Heart left ventricle (tissue), 13 donors: Measurements from ENCODE around the gene PSKH1.

Source experiments
- CTCF ChIP-seq, 12 donors: fragments of 200-600 bp; sonication (generic) in 4 of 12; IDR thresholded peaks; one replicate each; pipeline versions ENCODE4 v1.5.0 to v1.8.0; 2018 to 2022; ENCODE audit warnings: antibody characterized with exemption in 12 of 12, mild to moderate bottlenecking in 5 of 12
- POLR2A ChIP-seq, 2 donors: fragments of 450-650 bp; IDR thresholded peaks; one replicate each; pipeline ENCODE4 v1.6.1; 2017; ENCODE audit warnings: antibody characterized with exemption in 2 of 2, mild to moderate bottlenecking in 2 of 2, moderate library complexity in 2 of 2
- donor health status: ischemic (EF 13 %, LVEDD 7.1; RV severe dilation, severe dysfunction).
- donor health status: DM: no; HTN: yes; CAD: no.
- donor health status: DM: no; HTN: no; CAD: no.
- donor health status: ischemic (EF 25% LVEDD 6.9; RV normal size, moderate dysfunction).
- donor health status: ischemic (EF 25% LVEDD 5.7; RV mildly dilated, moderate dysfunction).
- donor health status: ischemic (EF 35%, LVEDD 5.7; RV mildly dilated, moderate dysfunction).
- donor health status: nonischemic (EF 11% LVEDD 7.7; RV severe dilation, severe dysfunction).
- donor health status: DM: yes; HTN: yes; CAD: no.
- donor health status: PGD.
- donor health status: ischemic (EF 29% LVEDD 5.4; RV normal size, mild dysfunction).
- donor health status: nonischemic (EF 23%, LVEDD 6.1; RV moderate dilation, normal function).

GRCh38 chr16:67878232-67878631, 14.8 kb upstream of the PSKH1 start:
- TF ChIP-seq CTCF (IDR thresholded peaks at IDR 0.05) = no peak
- no peak for TF ChIP-seq POLR2A (IDR thresholded peaks at IDR 0.05)
